Trophoblast cell (in vitro differentiated cells and primary cell): ENCODE data around the gene LDLRAD3.

Source experiments
- DNase-seq, 2 donors: peaks; one replicate each; pipeline ENCODE4 v3.0.0-alpha.2; 2016
- H2AFZ ChIP-seq: 2 replicates; pipeline ENCODE4 v1.6.1; 2013; ENCODE audit warnings: low read length, moderate library complexity, mild to moderate bottlenecking; ENCODE audit not compliant: insufficient read depth, poor library complexity
- H2AK5ac ChIP-seq: 2 replicates; pipeline ENCODE4 v1.6.1; 2013; ENCODE audit warnings: mild to moderate bottlenecking, low read length
- H2BK120ac ChIP-seq: 2 replicates; pipeline ENCODE4 v1.6.1; 2013; ENCODE audit warnings: low read length, mild to moderate bottlenecking, moderate library complexity; ENCODE audit not compliant: insufficient read depth, poor library complexity
- H2BK12ac ChIP-seq: 2 replicates; pipeline ENCODE4 v1.6.1; 2013; ENCODE audit warnings: mild to moderate bottlenecking, low read length, moderate library complexity
- H2BK5ac ChIP-seq: 2 replicates; pipeline ENCODE4 v1.6.1; 2013; ENCODE audit warnings: low read length, low read depth, moderate library complexity, mild to moderate bottlenecking; ENCODE audit not compliant: poor library complexity
- H3K14ac ChIP-seq: 2 replicates; pipeline ENCODE4 v1.6.1; 2013; ENCODE audit warnings: mild to moderate bottlenecking, low read length
- H3K18ac ChIP-seq: 2 replicates; pipeline ENCODE4 v1.6.1; 2013; ENCODE audit warnings: mild to moderate bottlenecking, low read length
- H3K23ac ChIP-seq: 2 replicates; pipeline ENCODE4 v1.6.1; 2013; ENCODE audit warnings: low read length
- H3K27ac ChIP-seq: 2 replicates; pipeline ENCODE4 v1.5.1; 2013; ENCODE audit warnings: low read depth, mild to moderate bottlenecking, inconsistent platforms, low read length, moderate library complexity
- H3K27me3 ChIP-seq: 2 replicates; pipeline ENCODE4 v1.6.1; 2013; ENCODE audit warnings: inconsistent platforms, mild to moderate bottlenecking, low read length, moderate library complexity; ENCODE audit not compliant: insufficient read depth
- H3K36me3 ChIP-seq, 2 experiments: 1 replicate in 1 of 2; 2 replicates in 1 of 2; pipeline ENCODE4 v1.6.1; 2013; ENCODE audit warnings: low read length in 2 of 2, mild to moderate bottlenecking in 2 of 2, moderate library complexity in 1 of 2; ENCODE audit not compliant: insufficient read depth in 2 of 2, control insufficient read depth in 1 of 2
- H3K4ac ChIP-seq: 2 replicates; pipeline ENCODE4 v1.6.1; 2013; ENCODE audit warnings: low read depth, mild to moderate bottlenecking, low read length, moderate library complexity
- H3K4me1 ChIP-seq, 2 experiments: 1 replicate in 1 of 2; 2 replicates in 1 of 2; pipeline ENCODE4 v1.6.1; 2013; ENCODE audit warnings: low read length in 2 of 2, mild to moderate bottlenecking in 2 of 2, moderate library complexity in 1 of 2; ENCODE audit not compliant: insufficient read depth in 2 of 2, control insufficient read depth in 1 of 2
- H3K4me2 ChIP-seq: 2 replicates; pipeline ENCODE4 v1.6.1; 2013; ENCODE audit warnings: inconsistent platforms, mild to moderate bottlenecking, low read length, moderate library complexity
- H3K4me3 ChIP-seq: 2 replicates; pipeline ENCODE4 v1.5.1; 2013; ENCODE audit warnings: mild to moderate bottlenecking, low read depth, low read length, inconsistent platforms
- H3K79me1 ChIP-seq: one replicate; pipeline ENCODE4 v1.6.1; 2013; ENCODE audit warnings: low read length
- H3K79me2 ChIP-seq: 2 replicates; pipeline ENCODE4 v1.6.1; 2013; ENCODE audit warnings: low read length, mild to moderate bottlenecking; ENCODE audit not compliant: control insufficient read depth, insufficient read depth, poor library complexity
- H3K9ac ChIP-seq: 2 replicates; pipeline ENCODE4 v1.6.1; 2013; ENCODE audit warnings: mild to moderate bottlenecking, low read length
- H3K9me3 ChIP-seq: 2 replicates; pipeline ENCODE4 v1.6.1; 2013; ENCODE audit warnings: low read depth, mild to moderate bottlenecking, control low read depth, inconsistent platforms, low read length; ENCODE audit not compliant: insufficient read depth
- H4K12ac ChIP-seq: 2 replicates; pipeline ENCODE4 v1.6.1; 2013; ENCODE audit warnings: low read depth, mild to moderate bottlenecking, low read length, moderate library complexity
- H4K8ac ChIP-seq: 2 replicates; pipeline ENCODE4 v1.6.1; 2013; ENCODE audit warnings: low read depth, mild to moderate bottlenecking, low read length, moderate library complexity
- H4K91ac ChIP-seq: one replicate; pipeline ENCODE4 v1.6.1; 2013; ENCODE audit warnings: low read depth, mild to moderate bottlenecking, low read length, moderate library complexity
- WGBS: extraction: QIAGEN DNeasy Blood & Tissue Kit; methylation state at CpG from one replicate; pipeline ENCODE4 v1.1.7; 2013; ENCODE audit warnings: missing lambda C conversion rate; ENCODE audit not compliant: insufficient read length, insufficient coverage; ENCODE audit errors: extremely low coverage; 5-methylcytosine and 5-hydroxymethylcytosine counted together

The LDLRAD3 gene

GRCh38 chr11:36078686-36079055 lies 134.8 kb downstream of the LDLRAD3 start:
- no CpG with 5 or more reads among the region's 11 CpGs for WGBS

GRCh38 chr11:36079878-36080675 lies 136.2 kb downstream of the LDLRAD3 start:
- WGBS, result no CpG with 5 or more reads among the region's 7 CpGs
- H2AK5ac ChIP-seq, result no peak overlapping the region
- H3K4ac ChIP-seq, result no peak overlapping the region
- H3K9ac ChIP-seq, result no peak overlapping the region
- no peak overlapping the region for H3K14ac ChIP-seq
- no peaks in the 10 kb centered on the region for H3K9me3 ChIP-seq
- H4K91ac ChIP-seq, result no peak overlapping the region
- no peak overlapping the region for H2BK5ac ChIP-seq
- peaks cover 2 to 3% of the 10 kb centered on the region in 2 experiments for H3K36me3 ChIP-seq
- H3K4me2 ChIP-seq, result no peak overlapping the region
- H3K79me2 ChIP-seq, result no peaks in the 10 kb centered on the region
- DNase-seq, result no peak
- H3K18ac ChIP-seq, result no peak overlapping the region
- H2BK120ac ChIP-seq, result no peak overlapping the region
- no peak overlapping the region for H3K23ac ChIP-seq
- no peaks in the 10 kb centered on the region for H3K4me1 ChIP-seq
- no peak overlapping the region for H4K8ac ChIP-seq
- no peak overlapping the region for H3K4me3 ChIP-seq
- no peaks in the 10 kb centered on the region for H3K79me1 ChIP-seq
- no peak overlapping the region for H4K12ac ChIP-seq
- H3K27ac ChIP-seq, result no peak overlapping the region
- H3K27me3 ChIP-seq, result no peaks in the 10 kb centered on the region
- no peak overlapping the region for H2AFZ ChIP-seq
- H2BK12ac ChIP-seq, result no peak overlapping the region

More at GRCh38 chr11:36078686-36079055, 134.8 kb downstream of the LDLRAD3 start:
- no peak for DNase-seq
- Histone ChIP-seq H3K27ac (no peak overlapping the region), H2BK12ac (no peak overlapping the region), H3K18ac (peak overlapping the region; percentile 34), H2AK5ac (no peak overlapping the region), H3K9me3 (no peaks in the 10 kb centered on the region), H3K4me1 (peaks cover 3 to 4% of the 10 kb centered on the region in 2 experiments), H3K4me3 (no peak overlapping the region), H3K23ac (no peak overlapping the region), H3K79me2 (no peaks in the 10 kb centered on the region), H3K79me1 (no peaks in the 10 kb centered on the region), H2AFZ (no peak overlapping the region), H3K4me2 (no peak overlapping the region), H2BK5ac (no peak overlapping the region), H4K91ac (no peak overlapping the region), H4K12ac (no peak overlapping the region), H3K27me3 (no peaks in the 10 kb centered on the region), H3K36me3 (peaks cover 2 to 3% of the 10 kb centered on the region in 2 experiments), H3K14ac (no peak overlapping the region), H3K9ac (no peak overlapping the region), H2BK120ac (no peak overlapping the region), H4K8ac (no peak overlapping the region), H3K4ac (no peak overlapping the region)

GRCh38 chr11:36081274-36081945 lies 137.5 kb downstream of the LDLRAD3 start:
- Histone ChIP-seq H3K9me3 (no peaks in the 10 kb centered on the region), H4K8ac (no peak overlapping the region), H3K27ac (no peak overlapping the region), H3K79me2 (no peaks in the 10 kb centered on the region), H3K4me3 (no peak overlapping the region), H4K12ac (no peak overlapping the region), H3K18ac (no peak overlapping the region), H2AK5ac (no peak overlapping the region), H3K4me2 (no peak overlapping the region), H2BK120ac (no peak overlapping the region), H3K9ac (no peak overlapping the region), H3K4me1 (no peaks in the 10 kb centered on the region), H3K23ac (no peak overlapping the region), H3K14ac (no peak overlapping the region), H3K27me3 (no peaks in the 10 kb centered on the region), H2BK5ac (no peak overlapping the region), H4K91ac (no peak overlapping the region), H3K36me3 (peaks cover 2 to 3% of the 10 kb centered on the region in 2 experiments), H3K79me1 (no peaks in the 10 kb centered on the region), H2AFZ (no peak overlapping the region), H2BK12ac (no peak overlapping the region), H3K4ac (no peak overlapping the region)
- no peak for DNase-seq
- no CpG with 5 or more reads among the region's 11 CpGs for WGBS

- H4K8ac ChIP-seq, result no peak overlapping the region
- H2AFZ ChIP-seq, result no peak overlapping the region
- H2BK5ac ChIP-seq, result no peak overlapping the region
- H3K36me3 ChIP-seq, result peaks cover 2 to 3% of the 10 kb centered on the region in 2 experiments
- no peak overlapping the region for H3K4me2 ChIP-seq
- H3K18ac ChIP-seq, result no peak overlapping the region
- peaks cover 2% of the 10 kb centered on the region for H3K79me2 ChIP-seq
- H3K79me1 ChIP-seq, result peaks cover 5% of the 10 kb centered on the region
- no peak overlapping the region for H4K91ac ChIP-seq
- H3K27ac ChIP-seq, result no peak overlapping the region
- no peak overlapping the region for H4K12ac ChIP-seq
- no peak overlapping the region for H3K9ac ChIP-seq
- no peaks in the 10 kb centered on the region for H3K27me3 ChIP-seq
- H3K4me1 ChIP-seq, result peaks cover 14 to 15% of the 10 kb centered on the region in 2 experiments
- no peak overlapping the region for H3K4me3 ChIP-seq
- WGBS, result no CpG with 5 or more reads among the region's 6 CpGs
- no peak overlapping the region for H2BK120ac ChIP-seq
- H3K4ac ChIP-seq, result no peak overlapping the region
- H2BK12ac ChIP-seq, result no peak overlapping the region
- no peaks in the 10 kb centered on the region for H3K9me3 ChIP-seq
- no peak overlapping the region for H3K14ac ChIP-seq
- no peak overlapping the region for H3K23ac ChIP-seq
- no peak for DNase-seq
- H2AK5ac ChIP-seq, result no peak overlapping the region
Observed at GRCh38 chr11:36086366-36086765, 142.5 kb downstream of the LDLRAD3 start.
